Endothelial cell of umbilical vein (primary cell): ENCODE results near the gene TRMO. TPM values are rescaled to one million over a fixed set of nuclear protein-coding genes. Genes with fewer than 3 reads are reported as not detected.

Experiments
- BruUV-seq: library from RNA; stranded (reverse); fragments of 400-500 nt; replicated peaks from 2 replicates; lab custom pipeline; 2021; lab: Mats Ljungman, UMichigan
- CTCF ChIA-PET: fragments of 300-600, 350-600 bp; sonication (Branson Sonifier 250); formaldehyde crosslinking; loops from one replicate; lab custom pipeline; 2021; ENCODE audit warnings: antibody characterized with exemption, inconsistent platforms; lab: Charles Lee
- POLR2A ChIA-PET: fragments of 300-600, 350-600 bp; sonication (Branson Sonifier 250); formaldehyde crosslinking; loops from one replicate; lab custom pipeline; 2021; ENCODE audit warnings: antibody characterized with exemption, inconsistent platforms; lab: Charles Lee
- DNase-seq: peaks from one replicate; pipeline ENCODE4 v3.0.0-alpha.2; 2011; ENCODE audit warnings: low read depth, low spot score
- FAIRE-seq: peaks from 2 replicates; lab custom pipeline; 2011; peaks lifted over from hg19 to GRCh38; lab: Jason Lieb, UNC
- H2AFZ ChIP-seq: 2 replicates; pipeline ENCODE4 v1.6.0; 2012; ENCODE audit warnings: low read depth, low read length, control low read depth, inconsistent platforms
- H3K27ac ChIP-seq: 2 replicates; pipeline ENCODE4 v1.5.1; 2011; ENCODE audit warnings: low read depth, mild to moderate bottlenecking, control low read depth, low read length, moderate library complexity; ENCODE audit not compliant: insufficient read depth
- H3K27me3 ChIP-seq, 2 experiments: 2 replicates each; pipeline versions ENCODE4 v1.6.0 to v1.6.1; 2011; ENCODE audit warnings: low read length in 2 of 2, mixed read lengths in 1 of 2; ENCODE audit not compliant: control insufficient read depth in 2 of 2, insufficient read depth in 2 of 2
- H3K36me3 ChIP-seq, 2 experiments: 2 replicates in 1 of 2; 3 replicates in 1 of 2; pipeline ENCODE4 v1.5.1; 2011; ENCODE audit warnings: low read length in 2 of 2, mild to moderate bottlenecking in 1 of 2, moderate library complexity in 1 of 2; ENCODE audit not compliant: control insufficient read depth in 2 of 2, insufficient read depth in 2 of 2; ENCODE audit errors: extremely low read depth in 1 of 2
- H3K4me1 ChIP-seq: 3 replicates; pipeline ENCODE4 v1.5.1; 2011; ENCODE audit warnings: mild to moderate bottlenecking, low read length; ENCODE audit not compliant: control insufficient read depth, insufficient read depth; ENCODE audit errors: extremely low read depth
- H3K4me2 ChIP-seq: 2 replicates; pipeline ENCODE4 v1.6.1; 2011; ENCODE audit warnings: low read length, control low read depth, mixed read lengths; ENCODE audit not compliant: insufficient read depth
- H3K4me3 ChIP-seq, 3 experiments: fragments of 200-600 bp in 1 of 3; sonication (generic), shearing (Covaris generic) in 1 of 3; replicated peaks in 1 of 3; 2 replicates each; pipeline ENCODE4 v1.5.1; 2011 to 2016; ENCODE audit warnings: control low read depth in 3 of 3, low read length in 3 of 3, mild to moderate bottlenecking in 2 of 3, inconsistent platforms in 1 of 3, low read depth in 1 of 3, moderate library complexity in 1 of 3; ENCODE audit not compliant: insufficient read depth in 1 of 3
- H3K79me2 ChIP-seq: 2 replicates; pipeline ENCODE4 v1.6.0; 2012; ENCODE audit warnings: low read length, inconsistent platforms; ENCODE audit not compliant: control insufficient read depth, insufficient read depth
- H3K9ac ChIP-seq: replicated peaks from 2 replicates; pipeline ENCODE3; 2011; ENCODE audit warnings: low read length, control low read depth; ENCODE audit not compliant: insufficient read depth; ENCODE audit errors: extremely low read depth
- H3K9me1 ChIP-seq: replicated peaks from 3 replicates; pipeline ENCODE4 v1.6.0; 2011; ENCODE audit warnings: mild to moderate bottlenecking, low read length; ENCODE audit not compliant: control insufficient read depth, insufficient read depth; ENCODE audit errors: extremely low read depth
- H3K9me3 ChIP-seq: replicated peaks from 2 replicates; pipeline ENCODE4 v1.5.1; 2012; ENCODE audit warnings: low read length, inconsistent platforms; ENCODE audit not compliant: control insufficient read depth, insufficient read depth
- H4K20me1 ChIP-seq: replicated peaks from 2 replicates; pipeline ENCODE3; 2011; ENCODE audit warnings: mild to moderate bottlenecking, low read length; ENCODE audit not compliant: control insufficient read depth, insufficient read depth; ENCODE audit errors: extremely low read depth
- CTCF ChIP-seq, 2 donors: IDR thresholded peaks; 1 replicate in 1 of 2; 2 replicates in 1 of 2; pipeline ENCODE4 v1.5.1; 2011; ENCODE audit warnings: low read length in 2 of 2, mild to moderate bottlenecking in 2 of 2, moderate library complexity in 2 of 2, control low read depth in 1 of 2, inconsistent platforms in 1 of 2, low read depth in 1 of 2; ENCODE audit not compliant: insufficient read depth in 1 of 2; ENCODE audit errors: extremely low read depth in 1 of 2
- EZH2 ChIP-seq: IDR thresholded peaks from 2 replicates; pipeline ENCODE4 v1.6.1; 2012; ENCODE audit warnings: borderline replicate concordance, low read depth, mild to moderate bottlenecking, moderate library complexity, low read length, inconsistent platforms; ENCODE audit not compliant: severe bottlenecking
- FOS ChIP-seq: IDR thresholded peaks from 2 replicates; pipeline ENCODE4 v1.6.1; 2011; ENCODE audit warnings: mild to moderate bottlenecking, low read length, moderate library complexity, borderline replicate concordance; ENCODE audit not compliant: insufficient read depth
- GATA2 ChIP-seq: IDR thresholded peaks from 2 replicates; pipeline ENCODE4 v1.7.0; 2011; ENCODE audit warnings: low read depth, mild to moderate bottlenecking, moderate library complexity, mixed read lengths, low read length; ENCODE audit not compliant: insufficient read length, insufficient read depth
- JUN ChIP-seq: IDR thresholded peaks from 2 replicates; pipeline ENCODE4 v1.6.1; 2011; ENCODE audit warnings: borderline replicate concordance, low read depth; ENCODE audit not compliant: insufficient read length, insufficient read depth
- MAX ChIP-seq: IDR thresholded peaks from 2 replicates; pipeline ENCODE4 v1.6.1; 2011; ENCODE audit not compliant: insufficient read depth, insufficient read length
- POLR2A ChIP-seq: IDR thresholded peaks from 2 replicates; pipeline ENCODE4 v1.6.1; 2012; ENCODE audit warnings: low read depth, mild to moderate bottlenecking, control low read depth, low read length
- POLR2AphosphoS5 ChIP-seq: IDR thresholded peaks from 2 replicates; pipeline ENCODE4 v1.6.1; 2012; ENCODE audit warnings: low read depth, mild to moderate bottlenecking, control low read depth, low read length, moderate library complexity; ENCODE audit not compliant: insufficient read depth
- dilution Hi-C: fragments of 300-500 bp; cut with MboI; formaldehyde crosslinking; loops from one replicate; pipeline ENCODE4 v1.15.0; 2019; ENCODE audit warnings: low sequenced_read_pairs; ENCODE audit not compliant: extremely low pct_ligation_motif_present
- intact Hi-C: fragments of 100-400 bp; cut with micrococcal nuclease; formaldehyde crosslinking; loops from one replicate; pipeline ENCODE4 v1.10.0; 2022
- polyA plus RNA-seq, 4 experiments: library from polyadenylated mRNA; depleted of rRNA in 3 of 4; stranded (reverse) in 3 of 4; unstranded in 1 of 4; fragments of >200 nt; gene quantifications; 2 replicates each; pipeline versions ENCODE4 v1.2.1 to v1.2.3, GENCODE V29; 2011 to 2012; ENCODE audit warnings: missing spikeins in 1 of 4
- total RNA-seq: library from RNA; stranded (reverse); gene quantifications from 2 replicates; pipeline ENCODE4 v1.2.3, GENCODE V29; 2021

Gene TRMO
- total and polyA plus RNA-seq, 2 donors (not counting 3 experiments of a cell fraction or from before 2014, with no cell fraction given) = 10.1 to 11.9 TPM

GRCh38 chr9:97918611-97919010 lies 3.7 kb downstream of the TRMO start:
- no peaks in the 10 kb centered on the region for H3K9me3 ChIP-seq
- peaks cover 11% of the 10 kb centered on the region for H3K4me1 ChIP-seq
- H3K9me1 ChIP-seq = no peaks in the 10 kb centered on the region
- intact Hi-C loops (no loop called here), dilution Hi-C loops (no loop called here)
- CTCF ChIA-PET = no interaction called here
- TF ChIP-seq JUN (no peak), EZH2 (no peak)
- H2AFZ ChIP-seq = no peak overlapping the region
- H3K79me2 ChIP-seq = no peaks in the 10 kb centered on the region
- no peaks in the 10 kb centered on the region for H4K20me1 ChIP-seq
- H3K27me3 ChIP-seq = no peaks in the 10 kb centered on the region
- H3K4me2 ChIP-seq = no peak overlapping the region
- no peaks in the 10 kb centered on the region for H3K36me3 ChIP-seq
- no peak overlapping the region for H3K9ac ChIP-seq
- BruUV-seq = no TSS peak
- no peak for DNase-seq
- H3K4me3 ChIP-seq = no peak overlapping the region
- no peak for FAIRE-seq
- POLR2A ChIA-PET = no interaction called here
- H3K27ac ChIP-seq = no peak overlapping the region

- ChIA-PET POLR2A (no interaction called here), CTCF (interaction anchor here (1.1 to 1.5 kb wide), 2 partner anchors 10 to 11 kb away, joined by 4 to 6 read pairs; no protein-coding TSS in a partner anchor)
- Histone ChIP-seq H3K4me3 (no peak overlapping the region), H3K9ac (no peak overlapping the region), H3K9me1 (no peaks in the 10 kb centered on the region), H3K4me2 (no peak overlapping the region), H3K36me3 (peaks cover 4 to 6% of the 10 kb centered on the region in 2 experiments), H3K9me3 (no peaks in the 10 kb centered on the region), H3K27me3 (no peaks in the 10 kb centered on the region), H4K20me1 (no peaks in the 10 kb centered on the region), H3K79me2 (no peaks in the 10 kb centered on the region), H2AFZ (no peak overlapping the region), H3K4me1 (no peaks in the 10 kb centered on the region), H3K27ac (no peak overlapping the region)
- TF ChIP-seq CTCF (IDR thresholded peaks at IDR 0.05; ENCODE audit: extremely low read depth in 1 of 2, insufficient read depth in 1 of 2, low read depth in 1 of 2, low read length in 2 of 2) = no peak
- no peak for TF ChIP-seq FOS
- no peak for TF ChIP-seq POLR2AphosphoS5
- no peak for TF ChIP-seq POLR2A
- TF ChIP-seq GATA2 = no peak
- no peak for TF ChIP-seq MAX
- no TSS peak for BruUV-seq
- dilution Hi-C loops (no loop called here), intact Hi-C loops (no loop called here)
- DNase-seq (no peak), FAIRE-seq (no peak)
Observed at GRCh38 chr9:97911970-97912369, 10.3 kb downstream of the TRMO start.
